IPS DF 6.9 (cell line): ENCODE results near the gene ESF1.

ENCODE experiments used
- DNase-seq: peaks from one replicate; pipeline ENCODE4 v3.0.0-alpha.2; 2013; ENCODE audit warnings: low read depth, low spot score
- H3K27ac ChIP-seq: one replicate; pipeline ENCODE4 v1.5.1; 2013; ENCODE audit warnings: low read length, control low read depth
- H3K27me3 ChIP-seq: 2 replicates; pipeline ENCODE4 v1.6.1; 2013; ENCODE audit warnings: mild to moderate bottlenecking, low read length; ENCODE audit not compliant: control insufficient read depth, insufficient read depth
- H3K36me3 ChIP-seq: 2 replicates; pipeline ENCODE4 v1.6.1; 2013; ENCODE audit warnings: low read length; ENCODE audit not compliant: control insufficient read depth, insufficient read depth
- H3K4me1 ChIP-seq: 2 replicates; pipeline ENCODE4 v1.6.1; 2013; ENCODE audit warnings: low read length; ENCODE audit not compliant: control insufficient read depth, insufficient read depth
- H3K4me3 ChIP-seq: 2 replicates; pipeline ENCODE4 v1.5.1; 2013; ENCODE audit warnings: mild to moderate bottlenecking, low read length
- H3K9me3 ChIP-seq: 2 replicates; pipeline ENCODE4 v1.6.1; 2013; ENCODE audit warnings: low read length, inconsistent platforms; ENCODE audit not compliant: control insufficient read depth, insufficient read depth
- WGBS: extraction: QIAGEN DNeasy Blood & Tissue Kit; methylation state at CpG from one replicate; pipeline ENCODE4 v1.1.7; 2013; ENCODE audit warnings: mixed read lengths, missing lambda C conversion rate; ENCODE audit not compliant: insufficient read length, insufficient coverage; 5-methylcytosine and 5-hydroxymethylcytosine counted together

Gene ESF1

GRCh38 chr20:13670160-13670559 lies 114.6 kb downstream of the ESF1 start:
- DNase-seq: no peak
- Histone ChIP-seq H3K27me3 (no peaks in the 10 kb centered on the region), H3K9me3 (no peaks in the 10 kb centered on the region), H3K4me1 (no peaks in the 10 kb centered on the region), H3K36me3 (no peaks in the 10 kb centered on the region), H3K27ac (no peak overlapping the region), H3K4me3 (no peak overlapping the region)

- no CpG with 5 or more reads among the region's 7 CpGs for WGBS
Measured at GRCh38 chr20:13665709-13666395, 118.9 kb downstream of the ESF1 start.

More at GRCh38 chr20:13665709-13666395, 118.9 kb downstream of the ESF1 start:
- no peaks in the 10 kb centered on the region for H3K9me3 ChIP-seq
- H3K4me1 ChIP-seq: no peaks in the 10 kb centered on the region
- H3K36me3 ChIP-seq: no peaks in the 10 kb centered on the region
- no peaks in the 10 kb centered on the region for H3K27me3 ChIP-seq
- DNase-seq: no peak
- no peak overlapping the region for H3K4me3 ChIP-seq
- H3K27ac ChIP-seq: no peak overlapping the region
